Measurements from ENCODE around the gene RFX5. TPM values are rescaled to one million over a fixed set of nuclear protein-coding genes. Genes with fewer than 3 reads are reported as not detected.

Gene RFX5
- total and polyA plus RNA-seq, 2 donors (not counting 1 experiment from before 2014, with no cell fraction given), result 181 to 207 TPM

Small RNAs within 50 kb of the gene (small RNA-seq; reads per million reads assigned to genes)
- gene RN7SL444P (ENCODE audit: insufficient read length, low read depth, low replicate concordance), result not detected

Other genes starting within 250 kb of the RFX5 start
- gene SEMA6C, start 200.6 kb downstream of the RFX5 start, total RNA-seq, result 0.86 and 1.5 TPM in 2 replicates
- gene SEMA6C, start 200.6 kb downstream of the RFX5 start, polyA plus RNA-seq, result 0.81 and 1.3 TPM in 2 replicates
- gene TNFAIP8L2, start 190.6 kb downstream of the RFX5 start, total RNA-seq, result 14.9 and 17.6 TPM in 2 replicates
- gene TNFAIP8L2, start 190.6 kb downstream of the RFX5 start, polyA plus RNA-seq, result 5.5 and 9.1 TPM in 2 replicates
- 5.8 TPM in 2 replicates for gene LYSMD1, start 181.3 kb downstream of the RFX5 start, total RNA-seq
- 0.68 and 1.4 TPM in 2 replicates for gene LYSMD1, start 181.3 kb downstream of the RFX5 start, polyA plus RNA-seq
- gene SCNM1, start 181.1 kb downstream of the RFX5 start, total RNA-seq, result 53.6 and 57.6 TPM in 2 replicates
- gene SCNM1, start 181.1 kb downstream of the RFX5 start, polyA plus RNA-seq, result 38.2 and 46.5 TPM in 2 replicates
- 3.5 and 5.1 TPM in 2 replicates for gene TMOD4, start 171.3 kb downstream of the RFX5 start, total RNA-seq
- 1.7 and 2.3 TPM in 2 replicates for gene TMOD4, start 171.3 kb downstream of the RFX5 start, polyA plus RNA-seq
- gene VPS72, start 157.1 kb downstream of the RFX5 start, total RNA-seq, result 48.7 and 71.3 TPM in 2 replicates
- gene VPS72, start 157.1 kb downstream of the RFX5 start, polyA plus RNA-seq, result 30.3 and 42.1 TPM in 2 replicates
- 76.1 and 78.4 TPM in 2 replicates for gene PIP5K1A, start 148.7 kb downstream of the RFX5 start, total RNA-seq
- gene PIP5K1A, start 148.7 kb downstream of the RFX5 start, polyA plus RNA-seq, result 57.4 and 59.4 TPM in 2 replicates
- 142 and 169 TPM in 2 replicates for gene PSMD4, start 92.5 kb downstream of the RFX5 start, total RNA-seq
- 117 and 136 TPM in 2 replicates for gene PSMD4, start 92.5 kb downstream of the RFX5 start, polyA plus RNA-seq
- gene ZNF687, start 65.0 kb downstream of the RFX5 start, total RNA-seq, result 49.6 and 54.0 TPM in 2 replicates
- gene ZNF687, start 65.0 kb downstream of the RFX5 start, polyA plus RNA-seq, result 29.1 and 37.0 TPM in 2 replicates
- 110 TPM in 2 replicates for gene PI4KB, start 19.8 kb downstream of the RFX5 start, total RNA-seq
- 138 and 139 TPM in 2 replicates for gene PI4KB, start 19.8 kb downstream of the RFX5 start, polyA plus RNA-seq
- gene SELENBP1, start 25.5 kb upstream of the RFX5 start, total RNA-seq, result 0.22 and 0.37 TPM in 2 replicates
- gene SELENBP1, start 25.5 kb upstream of the RFX5 start, polyA plus RNA-seq, result not detected in 2 replicates
- gene PSMB4, start 52.3 kb upstream of the RFX5 start, total RNA-seq, result 201 and 203 TPM in 2 replicates
- 334 and 393 TPM in 2 replicates for gene PSMB4, start 52.3 kb upstream of the RFX5 start, polyA plus RNA-seq
- 188 and 194 TPM in 2 replicates for gene POGZ, start 112.2 kb upstream of the RFX5 start, total RNA-seq
- 48.5 and 50.2 TPM in 2 replicates for gene POGZ, start 112.2 kb upstream of the RFX5 start, polyA plus RNA-seq
- 0.49 and 0.81 TPM in 2 replicates for gene CGN, start 164.1 kb upstream of the RFX5 start, total RNA-seq
- gene CGN, start 164.1 kb upstream of the RFX5 start, polyA plus RNA-seq, result 0.22 and 0.25 TPM in 2 replicates
- 2.2 TPM in 2 replicates for gene TUFT1, start 193.1 kb upstream of the RFX5 start, total RNA-seq
- 0.82 and 2.3 TPM in 2 replicates for gene TUFT1, start 193.1 kb upstream of the RFX5 start, polyA plus RNA-seq

Data from B cell (primary cell).